HG03520 (cell line): ENCODE results near the gene OR4A5.
"Not testable (repeated sequence)": the region's sequence is repeated elsewhere in the genome, so short reads cannot be mapped to it uniquely, and the experiment has no call there.

ENCODE experiments used
- ATAC-seq: cut with Tn5 transposase; IDR thresholded peaks from one replicate; pipeline ENCODE4 v1.9.1; 2021; ENCODE audit warnings: mild to moderate bottlenecking, moderate library complexity; ENCODE audit not compliant: unreplicated experiment

OR4A5 gene, protein sequence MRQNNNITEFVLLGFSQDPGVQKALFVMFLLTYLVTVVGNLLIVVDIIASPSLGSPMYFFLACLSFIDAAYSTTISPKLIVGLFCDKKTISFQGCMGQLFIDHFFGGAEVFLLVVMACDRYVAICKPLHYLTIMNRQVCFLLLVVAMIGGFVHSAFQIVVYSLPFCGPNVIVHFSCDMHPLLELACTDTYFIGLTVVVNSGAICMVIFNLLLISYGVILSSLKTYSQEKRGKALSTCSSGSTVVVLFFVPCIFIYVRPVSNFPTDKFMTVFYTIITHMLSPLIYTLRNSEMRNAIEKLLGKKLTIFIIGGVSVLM

DNA sequence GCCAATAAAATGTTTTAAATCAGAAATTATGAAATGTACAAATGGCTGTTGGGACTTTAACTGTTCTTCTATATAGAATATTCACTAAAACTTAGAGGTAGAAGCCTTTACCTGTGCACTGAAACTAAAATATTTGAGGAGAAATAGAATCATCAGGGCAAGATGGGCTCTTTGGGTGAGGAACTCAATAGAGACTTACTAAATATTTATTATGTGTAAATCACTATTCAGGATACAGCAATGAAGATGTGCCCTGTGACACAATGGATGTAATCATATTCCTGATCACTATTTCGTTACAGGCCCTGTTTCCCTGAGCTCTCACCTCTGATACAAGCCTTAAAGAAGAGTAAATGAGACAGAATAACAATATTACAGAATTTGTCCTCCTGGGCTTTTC is at the start of gene OR4A5:
Gene OR4A5, plus strand, starts transcription at position 301 of the 400 bp plus-strand sequence. Its CDS starts 53 bp downstream, at position 354.
- not testable (repeated sequence) for ATAC-seq

DNA sequence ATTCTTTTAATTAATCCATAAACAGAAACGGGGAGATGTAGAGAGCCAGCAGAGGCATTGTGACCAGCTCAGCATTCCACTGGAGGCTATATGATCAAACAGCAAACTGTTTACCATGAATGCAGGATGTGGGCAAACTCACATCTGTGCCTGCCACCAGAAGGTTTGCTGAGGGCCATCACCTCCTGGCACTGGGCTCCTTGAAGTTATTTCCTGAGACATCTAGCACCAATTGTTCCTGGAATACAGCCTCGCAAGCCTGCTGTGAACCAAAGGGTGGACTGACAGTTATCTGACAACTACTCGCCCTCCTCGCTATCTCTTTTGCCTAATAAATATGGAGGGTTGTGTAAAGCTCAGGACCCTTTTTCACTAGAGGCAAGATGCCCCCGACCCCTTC is 13.5 kb downstream of the OR4A5 start:
- not testable (repeated sequence) for ATAC-seq
